HEK293 (cell line): Measurements from ENCODE around the gene PAK5.

Source experiments
- BCL11A ChIP-seq: fragments of 450-650 bp; formaldehyde crosslinking; IDR thresholded peaks from 2 replicates; pipeline ENCODE4 v1.5.1; 2016; ENCODE audit warnings: low read depth, missing biosample characterization, missing genetic modification characterization
- CTCF ChIP-seq: fragments of 450-650 bp; formaldehyde crosslinking; IDR thresholded peaks from 2 replicates; pipeline ENCODE4 v1.5.1; 2016; ENCODE audit warnings: missing biosample characterization, missing genetic modification characterization
- ZBTB1 ChIP-seq: fragments of 450-650 bp; formaldehyde crosslinking; IDR thresholded peaks from 2 replicates; pipeline ENCODE4 v1.5.1; 2016; ENCODE audit warnings: missing biosample characterization, missing genetic modification characterization
- ZNF580 ChIP-seq: fragments of 450-650 bp; formaldehyde crosslinking; IDR thresholded peaks from 2 replicates; pipeline ENCODE4 v1.5.1; 2016; ENCODE audit warnings: missing biosample characterization, missing genetic modification characterization
- ZSCAN18 ChIP-seq: fragments of 450-650 bp; formaldehyde crosslinking; IDR thresholded peaks from 2 replicates; pipeline ENCODE4 v1.5.1; 2016; ENCODE audit warnings: missing biosample characterization, missing genetic modification characterization

- TF ChIP-seq CTCF: no peak
- TF ChIP-seq ZSCAN18: no peak
- no peak for TF ChIP-seq ZBTB1
- TF ChIP-seq ZNF580 (tag by site-specific recombination): no peak
- no peak for TF ChIP-seq BCL11A (tag by site-specific recombination)
Measured at GRCh38 chr20:9668381-9668780, 170.5 kb downstream of the PAK5 start.
